Measurements from ENCODE around the gene ECSCR. TPM values are rescaled to one million over a fixed set of nuclear protein-coding genes. Genes with fewer than 3 reads are reported as not detected.

Gene ECSCR
- total and polyA plus RNA-seq, 2 of the 8 experiments (the other 6 are each of a cell fraction or from before 2014, with no cell fraction given) = 2.7 to 7.2 TPM

DNA sequence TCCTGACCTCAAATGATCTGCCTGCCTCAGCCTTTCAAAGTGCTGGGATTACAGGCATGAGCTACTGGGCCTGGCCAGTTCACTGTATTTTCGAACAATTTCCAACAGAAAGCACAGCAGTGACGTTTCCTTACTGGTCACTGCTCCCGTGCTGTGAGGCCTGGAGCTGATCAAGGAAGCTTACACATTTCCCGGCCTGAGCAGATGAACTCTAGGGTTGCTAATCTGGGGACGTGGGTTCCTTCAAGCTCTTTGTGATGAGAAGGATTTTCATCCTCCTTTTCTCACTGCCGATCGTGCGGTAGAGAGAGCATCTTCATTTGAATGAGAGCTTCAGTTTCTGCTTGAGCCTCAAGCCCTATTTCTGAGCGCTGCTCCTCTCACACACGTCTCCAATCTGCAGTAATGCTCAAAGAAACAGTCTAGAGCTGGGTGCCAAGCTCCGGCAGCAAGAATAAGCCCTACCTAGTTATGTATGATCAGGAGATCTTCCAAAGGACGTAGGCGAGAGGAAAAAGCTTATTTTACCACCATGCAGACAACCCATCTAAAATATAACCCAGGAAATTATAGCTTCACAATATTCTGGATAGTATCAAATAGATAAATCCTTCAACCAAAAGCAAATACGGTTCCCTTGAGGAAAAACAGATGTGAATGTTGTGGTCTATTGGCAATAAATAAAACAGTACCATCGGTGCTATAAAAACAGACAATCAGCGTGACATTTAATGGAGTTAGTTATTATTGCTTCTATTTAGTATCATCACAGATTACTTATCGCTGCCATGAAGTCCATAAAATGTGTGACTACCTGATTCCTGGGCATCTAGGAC is 51.3 kb downstream of the ECSCR start:
- ChIA-PET CTCF (ENCODE audit: partially characterized antibody) (interaction anchor here (0.6 to 8.2 kb wide), 9 partner anchors 9 to 107 kb away, joined by 3 to 69 read pairs (median 4); no protein-coding TSS in a partner anchor), POLR2A (ENCODE audit: partially characterized antibody) (interaction anchor here (0.6 to 1.5 kb wide), 7 partner anchors 10 to 150 kb away, joined by 3 to 6 read pairs (median 4); partner anchors contain the start of genes ECSCR, PROB1 and UBE2D2)
- Histone ChIP-seq H2BK120ac (replicated peaks; ENCODE audit: low read depth, low read length) (no peak overlapping the region), H2BK15ac (ENCODE audit: low read length) (no peak overlapping the region), H3K27ac (ENCODE audit: low read depth, low read length) (no peak overlapping the region), H3K56ac (replicated peaks; ENCODE audit: insufficient read length, low read depth, low read length) (no peak overlapping the region), H3K23ac (ENCODE audit: insufficient read length) (no peak overlapping the region), H3K4me2 (ENCODE audit: insufficient read depth in 1 of 2, low read depth in 2 of 2, low read length in 2 of 2) (no peak overlapping the region), H3K4me3 (ENCODE audit: extremely low read depth in 1 of 4, insufficient read depth in 2 of 4, low read depth in 3 of 4, low read length in 4 of 4) (no peak overlapping the region), H3K14ac (ENCODE audit: insufficient read length) (no peak overlapping the region), H4K20me1 (replicated peaks in 1 of 2; ENCODE audit: control insufficient read depth in 1 of 2, insufficient read depth in 2 of 2, low read length in 2 of 2) (no peaks in the 10 kb centered on the region), H2AK5ac (ENCODE audit: low read depth, low read length) (no peak overlapping the region), H2BK20ac (ENCODE audit: low read length) (no peak overlapping the region), H3K27me3 (replicated peaks in 1 of 4; ENCODE audit: control insufficient read depth in 3 of 4, extremely low read depth in 1 of 4, insufficient read depth in 3 of 4, low read length in 3 of 4) (0 out of 7 replicates have a peak, but pooled peaks cover 0 to 4% (median 0%) of the 10 kb centered on the region in 4 experiments), H3K79me1 (ENCODE audit: low read depth, low read length) (no peaks in the 10 kb centered on the region), H3K36me3 (ENCODE audit: control insufficient read depth in 2 of 4, insufficient read depth in 4 of 4, low read length in 3 of 4) (peaks cover 0 to 11% (median 3%) of the 10 kb centered on the region in 4 experiments; a peak in 4 of 8 replicates), H3K9ac (replicated peaks in 1 of 4; ENCODE audit: extremely low read depth in 1 of 4, low read depth in 3 of 4, low read length in 3 of 4) (no peak overlapping the region), H4K91ac (replicated peaks; ENCODE audit: insufficient read length, low read length) (no peak overlapping the region), H4K5ac (ENCODE audit: insufficient read length, low read depth, low read length) (no peak overlapping the region), H3K18ac (ENCODE audit: extremely low read depth, low read length) (no peak overlapping the region), H4K8ac (ENCODE audit: extremely low read depth, insufficient read depth, low read length) (no peak overlapping the region), H3K23me2 (ENCODE audit: low read depth, low read length) (no peaks in the 10 kb centered on the region), H3K4ac (replicated peaks; ENCODE audit: insufficient read length, low read depth, low read length) (no peak overlapping the region), H2AFZ (ENCODE audit: low read length) (no peak overlapping the region), H3K9me3 (ENCODE audit: insufficient read depth in 2 of 2, low read depth in 1 of 2, low read length in 1 of 2) (no peaks in the 10 kb centered on the region), H3K79me2 (ENCODE audit: control insufficient read depth in 1 of 2, insufficient read depth in 2 of 2, low read length in 2 of 2) (no peaks in the 10 kb centered on the region), H2BK5ac (ENCODE audit: low read depth, low read length) (no peak overlapping the region), H2BK12ac (ENCODE audit: low read depth, low read length) (no peak overlapping the region), H3K4me1 (replicated peaks in 1 of 4; ENCODE audit: control insufficient read depth in 3 of 4, insufficient read depth in 4 of 4, low read length in 3 of 4) (no peaks in the 10 kb centered on the region)
- DNase-seq (ENCODE audit: low read depth in 1 of 2, low spot score in 2 of 2) (no peak), FAIRE-seq (no peak)
- WGBS, 2 experiments (ENCODE audit: extremely low coverage in 1 of 2, insufficient coverage in 1 of 2, insufficient read length in 1 of 2, insufficient replicate concordance in 2 of 2, low coverage in 1 of 2, low lambda C conversion rate in 2 of 2, missing lambda C conversion rate in 1 of 2) = 86% methylated on average over 17 of the region's 17 CpGs; no CpG with 5 or more reads in 1 of the 2 experiments
- TF ChIP-seq, protein P1, sequence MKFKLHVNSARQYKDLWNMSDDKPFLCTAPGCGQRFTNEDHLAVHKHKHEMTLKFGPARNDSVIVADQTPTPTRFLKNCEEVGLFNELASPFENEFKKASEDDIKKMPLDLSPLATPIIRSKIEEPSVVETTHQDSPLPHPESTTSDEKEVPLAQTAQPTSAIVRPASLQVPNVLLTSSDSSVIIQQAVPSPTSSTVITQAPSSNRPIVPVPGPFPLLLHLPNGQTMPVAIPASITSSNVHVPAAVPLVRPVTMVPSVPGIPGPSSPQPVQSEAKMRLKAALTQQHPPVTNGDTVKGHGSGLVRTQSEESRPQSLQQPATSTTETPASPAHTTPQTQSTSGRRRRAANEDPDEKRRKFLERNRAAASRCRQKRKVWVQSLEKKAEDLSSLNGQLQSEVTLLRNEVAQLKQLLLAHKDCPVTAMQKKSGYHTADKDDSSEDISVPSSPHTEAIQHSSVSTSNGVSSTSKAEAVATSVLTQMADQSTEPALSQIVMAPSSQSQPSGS (IDR thresholded peaks at IDR 0.05; ENCODE audit: low read length) = no peak
- TF ChIP-seq CREB1 (IDR thresholded peaks at IDR 0.05) = no peak
- TF ChIP-seq EGR1 (IDR thresholded peaks at IDR 0.05; ENCODE audit: borderline replicate concordance, low read depth, low read length) = no peak
- TF ChIP-seq, protein P2, sequence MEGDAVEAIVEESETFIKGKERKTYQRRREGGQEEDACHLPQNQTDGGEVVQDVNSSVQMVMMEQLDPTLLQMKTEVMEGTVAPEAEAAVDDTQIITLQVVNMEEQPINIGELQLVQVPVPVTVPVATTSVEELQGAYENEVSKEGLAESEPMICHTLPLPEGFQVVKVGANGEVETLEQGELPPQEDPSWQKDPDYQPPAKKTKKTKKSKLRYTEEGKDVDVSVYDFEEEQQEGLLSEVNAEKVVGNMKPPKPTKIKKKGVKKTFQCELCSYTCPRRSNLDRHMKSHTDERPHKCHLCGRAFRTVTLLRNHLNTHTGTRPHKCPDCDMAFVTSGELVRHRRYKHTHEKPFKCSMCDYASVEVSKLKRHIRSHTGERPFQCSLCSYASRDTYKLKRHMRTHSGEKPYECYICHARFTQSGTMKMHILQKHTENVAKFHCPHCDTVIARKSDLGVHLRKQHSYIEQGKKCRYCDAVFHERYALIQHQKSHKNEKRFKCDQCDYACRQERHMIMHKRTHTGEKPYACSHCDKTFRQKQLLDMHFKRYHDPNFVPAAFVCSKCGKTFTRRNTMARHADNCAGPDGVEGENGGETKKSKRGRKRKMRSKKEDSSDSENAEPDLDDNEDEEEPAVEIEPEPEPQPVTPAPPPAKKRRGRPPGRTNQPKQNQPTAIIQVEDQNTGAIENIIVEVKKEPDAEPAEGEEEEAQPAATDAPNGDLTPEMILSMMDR (IDR thresholded peaks at IDR 0.05; ENCODE audit: control extremely low read depth in 1 of 3, insufficient read depth in 1 of 3, low read depth in 1 of 3, low read length in 3 of 3) = no peak
- no peak for TF ChIP-seq KDM5A (IDR thresholded peaks at IDR 0.05; ENCODE audit: low read length)
- no peak for TF ChIP-seq POLR2AphosphoS5 (IDR thresholded peaks at IDR 0.05; ENCODE audit: low read depth, low read length)
- no peak for TF ChIP-seq BRCA1 (IDR thresholded peaks at IDR 0.05; ENCODE audit: low read depth, low read length)
- TF ChIP-seq ASH2L (IDR thresholded peaks at IDR 0.05; ENCODE audit: low read length) = no peak
